ENCODE measurements around the gene C7orf25.
"Not testable (repeated sequence)": the region's sequence is repeated elsewhere in the genome, so short reads cannot be mapped to it uniquely, and the experiment has no call there.

C7orf25 gene

GRCh38 chr7:42928754-42929153 is 16.9 kb upstream of the C7orf25 start:
- DNase-seq, result no peak

- DNase-seq, result peak; percentile 54
These were observed 14.3 kb upstream of the C7orf25 start for GRCh38 chr7:42926204-42926603.

GRCh38 chr7:42925630-42926029 is 13.8 kb upstream of the C7orf25 start:
- DNase-seq, result no peak

GRCh38 chr7:42924223-42924838 is 12.5 kb upstream of the C7orf25 start:
- peak; percentile 36 for DNase-seq

GRCh38 chr7:42922017-42922753 is 10.3 kb upstream of the C7orf25 start:
- no peak for DNase-seq

GRCh38 chr7:42915356-42915755 is 3.5 kb upstream of the C7orf25 start:
- no peak for DNase-seq

- no peak for DNase-seq
These were observed 2.7 kb upstream of the C7orf25 start for GRCh38 chr7:42914421-42915045.

GRCh38 chr7:42914009-42914408 is 2.1 kb upstream of the C7orf25 start:
- DNase-seq, result no peak

GRCh38 chr7:42913591-42913990 is 1.7 kb upstream of the C7orf25 start:
- no peak for DNase-seq

GRCh38 chr7:42910306-42910705 is 1.6 kb downstream of the C7orf25 start:
- no peak for DNase-seq

GRCh38 chr7:42907316-42907715 is 4.6 kb downstream of the C7orf25 start:
- no peak for DNase-seq

- DNase-seq, result no peak
These were observed 5.7 kb downstream of the C7orf25 start for GRCh38 chr7:42906181-42906580.

- no peak for DNase-seq
These were observed 9.5 kb downstream of the C7orf25 start for GRCh38 chr7:42902331-42902730.

- DNase-seq, result no peak
These were observed 11.0 kb downstream of the C7orf25 start for GRCh38 chr7:42900842-42901241.

GRCh38 chr7:42893346-42894240 is 18.3 kb downstream of the C7orf25 start:
- no peak for DNase-seq

GRCh38 chr7:42886893-42887505 is 24.9 kb downstream of the C7orf25 start:
- DNase-seq, result no peak

- no peak for DNase-seq
These were observed 25.7 kb downstream of the C7orf25 start for GRCh38 chr7:42886129-42886528.

GRCh38 chr7:42885183-42885582 is 26.7 kb downstream of the C7orf25 start:
- not testable (repeated sequence) for DNase-seq

GRCh38 chr7:42883950-42884349 is 27.9 kb downstream of the C7orf25 start:
- no peak for DNase-seq

- DNase-seq, result no peak
These were observed 31.5 kb downstream of the C7orf25 start for GRCh38 chr7:42880392-42880791.

- DNase-seq, result no peak
These were observed 33.6 kb downstream of the C7orf25 start for GRCh38 chr7:42878303-42878702.

- DNase-seq, result no peak
These were observed 34.0 kb downstream of the C7orf25 start for GRCh38 chr7:42877862-42878261.

Measured in SIG-M5 (cell line).